ENCODE data around the gene VPS33A. TPM values are rescaled to one million over a fixed set of nuclear protein-coding genes. Genes with fewer than 3 reads are reported as not detected.
"Not testable (repeated sequence)": the region's sequence is repeated elsewhere in the genome, so short reads cannot be mapped to it uniquely, and the experiment has no call there.

Gene VPS33A
- total and polyA plus RNA-seq, 10 donors, result 9.7 to 31.5 (median 21.8) TPM

DNA sequence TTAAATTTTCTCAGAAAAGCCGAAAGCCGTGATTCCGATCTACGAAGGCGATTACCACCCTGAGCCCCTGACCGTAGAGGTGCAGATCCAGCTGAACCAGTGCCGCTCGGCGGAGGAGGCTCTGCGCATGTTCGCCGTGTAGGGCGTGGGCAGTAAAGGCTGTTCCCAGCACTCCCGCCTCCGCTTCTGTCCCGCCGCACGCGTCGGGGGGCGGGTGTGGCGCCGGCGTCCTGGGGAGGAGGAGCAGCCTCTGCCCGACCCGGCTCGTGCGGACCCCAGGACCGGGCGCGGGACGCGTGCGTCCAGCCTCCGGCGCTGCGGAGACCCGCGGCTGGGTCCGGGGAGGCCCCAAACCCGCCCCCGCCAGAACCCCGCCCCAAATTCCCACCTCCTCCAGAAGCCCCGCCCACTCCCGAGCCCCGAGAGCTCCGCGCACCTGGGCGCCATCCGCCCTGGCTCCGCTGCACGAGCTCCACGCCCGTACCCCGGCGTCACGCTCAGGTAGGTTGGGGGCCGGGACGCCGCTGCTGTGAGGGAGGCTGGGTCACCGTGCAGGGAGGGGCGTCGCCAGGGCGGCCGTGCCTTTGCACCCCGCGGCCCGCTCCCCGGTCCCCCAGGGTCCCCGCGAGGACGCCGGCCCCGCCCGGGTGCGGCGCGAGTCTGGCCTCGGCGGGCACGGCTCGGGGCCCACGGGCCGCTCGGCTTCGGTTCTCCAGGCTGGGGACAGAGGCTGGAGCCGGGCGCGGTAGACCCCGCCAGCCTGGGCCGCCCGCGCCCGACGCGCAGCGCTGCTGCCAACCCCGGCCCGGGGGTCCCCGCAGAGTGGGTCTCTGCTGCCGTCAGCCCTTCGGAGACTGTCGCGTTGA is 62.8 kb downstream of the VPS33A start, which contains the start of gene B3GNT4:
Gene B3GNT4 (plus strand): TSS at position 409 of the 866 bp plus-strand sequence. CDS start 910 bp downstream, outside the sequence.
- peak within 1 kb of the TSS; percentile 41 to 83 (median 61) for H3K4me3 ChIP-seq
- H3K27me3 ChIP-seq (replicated peaks in 1 of 7), result peaks cover 0 to 75% (median 41%) of the 10 kb centered on the region in 7 donors
- peaks cover 7 to 35% (median 25%) of the 10 kb centered on the region in 6 donors for H3K4me1 ChIP-seq
- peak in 2 of 3 donors; percentile 40 to 48 for TF ChIP-seq POLR2AphosphoS5 (IDR thresholded peaks at IDR 0.05)
- TF ChIP-seq POLR2A (IDR thresholded peaks at IDR 0.05), result no peak
- intact Hi-C loops (cut with DNase I; ENCODE audit: low total_unique reads), result no loop called here
- 0 to 1% (median 1%) methylated on average over 31 to 104 of the region's 104 CpGs for WGBS, 5 donors
- H3K9me3 ChIP-seq, result no peaks in the 10 kb centered on the region
- H3K36me3 ChIP-seq, result peaks cover 0 to 22% (median 20%) of the 10 kb centered on the region in 6 donors
- no peak within 1 kb of the TSS for H3K27ac ChIP-seq
- peak; percentile 86 for DNase-seq

DNA sequence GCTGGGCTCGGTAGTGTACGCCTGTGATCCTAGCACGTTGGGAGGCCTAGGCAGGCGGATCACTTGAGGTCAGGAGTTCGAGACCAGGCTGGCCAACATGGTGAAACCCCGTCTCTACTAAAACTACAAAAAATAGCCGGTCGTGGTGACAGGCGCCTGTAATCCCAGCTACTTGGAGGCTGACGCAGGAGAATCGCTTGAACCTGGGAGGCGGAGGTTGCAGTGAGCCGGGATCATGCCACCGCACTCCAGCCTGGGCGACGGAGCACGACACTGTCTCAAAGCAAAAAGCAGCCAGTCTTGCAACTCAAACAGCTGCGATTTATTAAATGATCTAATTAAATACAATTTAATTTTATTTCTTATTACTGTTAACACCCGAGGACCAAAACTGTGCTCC is 63.5 kb downstream of the VPS33A start:
- H3K9me3 ChIP-seq; intact Hi-C loops (cut with DNase I; ENCODE audit: low total_unique reads); H3K27ac ChIP-seq; DNase-seq: not testable (repeated sequence)
- Histone ChIP-seq H3K36me3 (peaks cover 0 to 15% (median 13%) of the 10 kb centered on the region in 6 donors), H3K4me1 (peaks cover 7 to 35% (median 25%) of the 10 kb centered on the region in 6 donors), H3K27me3 (replicated peaks in 1 of 7) (peaks cover 0 to 82% (median 41%) of the 10 kb centered on the region in 7 donors), H3K4me3 (peak overlapping the region; percentile 41 to 83 (median 61))
- WGBS, 5 donors, result 63 to 70% (median 68%) methylated on average over 19 of the region's 19 CpGs

DNA sequence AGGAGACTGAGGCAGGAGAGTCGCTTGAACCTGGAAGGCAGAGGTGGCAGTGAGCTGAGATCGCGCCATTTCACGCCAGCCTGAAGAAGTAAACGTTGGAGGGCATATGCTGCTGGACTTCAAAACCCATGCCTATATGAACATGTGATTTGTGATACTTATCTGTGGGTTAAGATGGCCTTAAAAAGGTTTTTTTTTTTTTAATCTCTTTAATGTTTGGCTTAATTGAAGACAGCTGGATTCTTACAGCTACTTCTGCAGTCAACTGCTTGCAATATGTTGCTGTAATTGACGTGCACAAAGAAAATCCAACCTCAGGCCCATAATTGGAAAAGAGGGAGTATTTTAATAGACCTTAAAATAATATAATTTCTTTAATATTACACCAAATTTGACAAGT is 64.3 kb downstream of the VPS33A start:
- TF ChIP-seq POLR2A (IDR thresholded peaks at IDR 0.05), result no peak
- TF ChIP-seq POLR2AphosphoS5 (IDR thresholded peaks at IDR 0.05), result no peak
- TF ChIP-seq, protein P1, sequence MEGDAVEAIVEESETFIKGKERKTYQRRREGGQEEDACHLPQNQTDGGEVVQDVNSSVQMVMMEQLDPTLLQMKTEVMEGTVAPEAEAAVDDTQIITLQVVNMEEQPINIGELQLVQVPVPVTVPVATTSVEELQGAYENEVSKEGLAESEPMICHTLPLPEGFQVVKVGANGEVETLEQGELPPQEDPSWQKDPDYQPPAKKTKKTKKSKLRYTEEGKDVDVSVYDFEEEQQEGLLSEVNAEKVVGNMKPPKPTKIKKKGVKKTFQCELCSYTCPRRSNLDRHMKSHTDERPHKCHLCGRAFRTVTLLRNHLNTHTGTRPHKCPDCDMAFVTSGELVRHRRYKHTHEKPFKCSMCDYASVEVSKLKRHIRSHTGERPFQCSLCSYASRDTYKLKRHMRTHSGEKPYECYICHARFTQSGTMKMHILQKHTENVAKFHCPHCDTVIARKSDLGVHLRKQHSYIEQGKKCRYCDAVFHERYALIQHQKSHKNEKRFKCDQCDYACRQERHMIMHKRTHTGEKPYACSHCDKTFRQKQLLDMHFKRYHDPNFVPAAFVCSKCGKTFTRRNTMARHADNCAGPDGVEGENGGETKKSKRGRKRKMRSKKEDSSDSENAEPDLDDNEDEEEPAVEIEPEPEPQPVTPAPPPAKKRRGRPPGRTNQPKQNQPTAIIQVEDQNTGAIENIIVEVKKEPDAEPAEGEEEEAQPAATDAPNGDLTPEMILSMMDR (IDR thresholded peaks at IDR 0.05 in 8 of 11, conservative IDR thresholded peaks at IDR 0.05 in 3 of 11), result no peak
- H3K27me3 ChIP-seq (replicated peaks in 1 of 7), result peaks cover 0 to 89% (median 41%) of the 10 kb centered on the region in 7 donors
- WGBS, 5 donors, result 91 to 97% (median 95%) methylated on average over 6 of the region's 6 CpGs
- intact Hi-C loops (cut with DNase I; ENCODE audit: low total_unique reads), result no loop called here
- H3K4me1 ChIP-seq, result peaks cover 7 to 35% (median 25%) of the 10 kb centered on the region in 6 donors
- peaks cover 0 to 7% (median 5%) of the 10 kb centered on the region in 6 donors for H3K36me3 ChIP-seq
- no peaks in the 10 kb centered on the region for H3K9me3 ChIP-seq
- H3K4me3 ChIP-seq, result no peak overlapping the region
- DNase-seq, result no peak
- no peak overlapping the region for H3K27ac ChIP-seq

DNA sequence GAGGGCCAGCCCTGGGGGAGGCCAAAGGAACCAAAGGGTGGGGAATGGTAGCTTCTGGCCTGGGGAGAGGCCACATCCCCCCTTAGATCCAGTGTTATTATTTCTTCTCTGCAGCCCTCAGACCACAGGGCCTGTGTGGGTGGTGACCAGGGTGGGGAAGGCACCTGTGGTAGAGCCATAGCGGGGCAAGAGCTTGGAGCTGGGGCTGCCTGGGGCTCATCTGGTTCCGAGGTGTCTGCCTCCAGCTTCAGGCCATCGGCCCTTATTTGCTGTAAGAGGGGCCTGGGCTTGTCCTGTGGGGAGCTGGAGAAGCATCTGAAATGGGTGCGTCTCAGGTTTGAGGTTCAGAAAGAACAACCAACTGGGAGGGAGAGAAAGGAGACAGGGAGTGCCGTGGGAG is 64.9 kb downstream of the VPS33A start:
- TF ChIP-seq POLR2A (IDR thresholded peaks at IDR 0.05) (no peak), POLR2AphosphoS5 (IDR thresholded peaks at IDR 0.05) (no peak)
- TF ChIP-seq, protein P1 (IDR thresholded peaks at IDR 0.05 in 8 of 11, conservative IDR thresholded peaks at IDR 0.05 in 3 of 11), result no peak
- H3K36me3 ChIP-seq, result peaks cover 0 to under 1% (median 0%) of the 10 kb centered on the region in 6 donors
- DNase-seq, result peak; percentile 45
- 85 to 95% (median 90%) methylated on average over 5 of the region's 5 CpGs for WGBS, 5 donors
- no peaks in the 10 kb centered on the region for H3K9me3 ChIP-seq
- no peak overlapping the region for H3K4me3 ChIP-seq
- intact Hi-C loops (cut with DNase I; ENCODE audit: low total_unique reads), result no loop called here
- H3K4me1 ChIP-seq, result peaks cover 7 to 35% (median 25%) of the 10 kb centered on the region in 6 donors
- H3K27me3 ChIP-seq (replicated peaks in 1 of 7), result peaks cover 0 to 92% (median 41%) of the 10 kb centered on the region in 7 donors
- no peak overlapping the region for H3K27ac ChIP-seq
